ENCODE data around the gene STXBP1.
"Not testable (repeated sequence)": the region's sequence is repeated elsewhere in the genome, so short reads cannot be mapped to it uniquely, and the experiment has no call there.

STXBP1 gene

DNA sequence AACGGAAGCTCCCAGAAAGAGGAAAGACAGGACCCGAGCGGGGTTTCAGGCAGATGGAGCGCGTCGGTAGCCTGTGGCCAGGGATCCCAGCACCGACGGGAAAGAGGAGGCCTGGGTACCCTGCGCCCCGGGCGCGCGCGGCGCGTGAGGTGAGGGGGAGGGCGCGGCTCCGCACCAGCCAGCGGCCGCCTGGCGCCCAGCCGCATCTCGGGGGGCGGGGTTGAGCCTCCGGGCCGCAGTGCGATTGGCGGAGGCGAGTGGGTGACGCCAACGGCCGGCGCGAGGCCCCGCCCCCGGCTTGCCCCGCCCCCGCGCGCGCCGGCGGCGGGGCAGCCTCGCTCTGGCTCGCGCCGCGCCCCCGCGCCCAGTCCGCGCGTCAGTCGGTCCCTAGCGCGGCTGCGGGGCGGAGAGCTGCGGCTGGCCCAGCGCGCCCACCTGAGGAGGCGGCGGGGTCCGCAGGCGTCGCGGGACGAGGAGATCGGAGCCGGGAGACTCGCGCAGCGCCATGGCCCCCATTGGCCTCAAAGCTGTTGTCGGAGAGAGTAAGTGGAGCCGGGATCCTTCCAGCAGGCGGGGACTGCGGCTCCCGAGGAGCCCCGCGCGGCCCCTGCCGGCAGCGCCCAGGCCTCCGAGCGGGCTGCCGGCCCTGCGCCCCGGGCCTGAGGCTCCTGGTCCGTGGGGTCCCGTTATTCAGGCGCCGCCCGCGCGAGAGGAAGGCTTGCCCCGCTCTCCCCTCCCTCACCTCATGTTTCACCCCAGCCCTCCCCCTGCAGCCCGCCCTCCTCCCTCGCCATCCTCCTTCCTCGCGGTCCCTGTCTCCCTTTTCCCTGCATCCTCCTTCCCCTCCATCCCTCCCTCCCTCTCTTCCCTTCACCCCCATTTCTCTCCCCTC is at the start of gene STXBP1:
Gene STXBP1, plus strand, starts transcription at position 379 of the 892 bp plus-strand sequence. Its CDS starts 127 bp downstream, at position 506.
- peak; percentile 89 for DNase-seq

GRCh38 chr9:127562279-127562796 is 49.7 kb upstream of the STXBP1 start:
- no peak for DNase-seq

GRCh38 chr9:127562841-127563401 is 49.2 kb upstream of the STXBP1 start:
- no peak for DNase-seq

DNA sequence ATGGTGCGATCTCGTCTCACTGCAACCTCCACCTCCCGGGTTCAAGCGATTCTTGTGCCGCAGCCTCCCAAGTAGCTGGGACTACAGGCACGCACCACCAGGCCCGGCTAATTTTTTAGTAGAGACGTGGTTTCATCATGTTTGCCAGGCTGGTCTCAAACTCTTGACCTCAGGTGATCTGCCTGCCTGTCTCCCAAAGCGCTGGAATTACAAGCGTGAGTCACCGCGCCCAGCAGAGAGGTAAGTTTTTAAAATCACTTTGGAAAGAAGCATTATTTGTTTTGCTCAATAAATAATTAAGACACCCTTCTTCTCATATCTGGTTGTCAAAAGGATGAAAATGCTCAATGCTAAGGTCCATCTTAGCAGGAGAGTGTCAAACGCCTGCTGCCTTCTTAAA is 48.5 kb upstream of the STXBP1 start:
- DNase-seq: no peak

DNA sequence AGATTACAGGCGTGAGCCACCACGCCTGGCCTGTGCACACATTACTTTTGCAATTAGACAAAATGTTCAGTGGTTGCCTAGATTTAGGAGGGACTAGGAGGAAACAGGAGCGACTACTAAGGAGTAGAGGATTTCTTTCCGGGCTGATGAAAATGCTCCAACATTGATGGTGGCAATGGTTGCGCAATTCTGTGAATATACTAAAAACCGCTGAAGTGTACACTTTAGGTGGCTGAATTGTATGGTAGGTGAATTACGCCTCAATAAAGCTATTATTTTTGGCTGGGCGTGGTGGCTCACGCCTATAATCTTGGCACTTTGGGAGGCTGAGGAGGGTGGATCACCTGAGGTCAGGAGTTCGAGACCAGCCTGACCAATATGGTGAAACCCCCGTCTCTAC is 46.8 kb upstream of the STXBP1 start:
- DNase-seq: no peak

DNA sequence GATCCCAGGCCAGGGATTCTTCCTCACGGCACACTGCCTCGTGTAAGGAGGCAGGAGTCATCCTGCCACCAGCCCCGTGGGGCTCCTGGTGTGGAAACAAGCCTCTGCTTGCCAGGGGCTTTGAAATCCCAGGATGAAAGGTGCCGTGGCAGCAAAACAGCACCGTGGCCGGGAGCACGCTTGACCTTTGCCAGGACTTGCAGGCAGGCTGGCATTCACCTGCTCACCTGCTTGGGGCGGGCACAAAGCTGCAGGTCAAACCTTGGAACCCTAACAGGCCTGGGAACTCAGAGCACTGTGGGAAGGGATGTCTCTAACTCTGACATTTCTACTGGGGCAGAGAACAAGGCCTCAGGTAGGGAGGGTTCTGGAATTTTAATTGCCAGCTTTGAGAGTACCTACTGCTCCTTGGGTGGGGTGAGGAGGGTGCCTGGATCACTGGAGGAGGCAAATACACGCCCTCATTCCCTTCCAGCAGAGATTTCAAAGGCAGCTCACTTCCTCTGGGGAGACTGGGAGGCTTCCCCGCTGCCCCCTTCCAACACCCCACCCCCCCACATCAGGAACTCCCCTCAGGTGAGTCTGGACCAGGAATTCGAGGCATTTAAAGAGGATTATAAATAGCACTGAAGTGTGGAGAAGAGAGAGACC is 45.6 kb upstream of the STXBP1 start:
- DNase-seq: no peak

GRCh38 chr9:127567035-127567729 is 44.9 kb upstream of the STXBP1 start:
- DNase-seq: no peak

- peak; percentile 33 for DNase-seq
Observed at GRCh38 chr9:127567730-127568617, 44.1 kb upstream of the STXBP1 start.

DNA sequence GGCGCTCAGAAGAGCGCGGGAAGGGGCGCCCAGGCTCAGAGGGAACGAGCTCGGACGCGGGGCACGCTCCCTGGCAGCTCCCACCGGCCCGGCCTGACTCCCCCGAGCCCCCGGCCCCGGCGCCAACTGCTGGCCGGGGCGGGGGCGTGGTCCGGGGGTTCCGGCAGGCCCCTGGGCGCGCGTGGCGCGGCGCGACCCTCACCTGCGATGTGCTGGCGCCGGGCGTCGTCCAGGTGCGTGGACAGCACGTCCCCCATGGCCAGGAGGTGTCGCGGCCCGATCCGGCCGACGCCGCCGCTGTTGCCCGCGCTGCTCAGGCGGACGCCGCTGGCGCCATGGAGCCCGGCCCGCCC is 43.5 kb upstream of the STXBP1 start:
- no peak for DNase-seq

DNA sequence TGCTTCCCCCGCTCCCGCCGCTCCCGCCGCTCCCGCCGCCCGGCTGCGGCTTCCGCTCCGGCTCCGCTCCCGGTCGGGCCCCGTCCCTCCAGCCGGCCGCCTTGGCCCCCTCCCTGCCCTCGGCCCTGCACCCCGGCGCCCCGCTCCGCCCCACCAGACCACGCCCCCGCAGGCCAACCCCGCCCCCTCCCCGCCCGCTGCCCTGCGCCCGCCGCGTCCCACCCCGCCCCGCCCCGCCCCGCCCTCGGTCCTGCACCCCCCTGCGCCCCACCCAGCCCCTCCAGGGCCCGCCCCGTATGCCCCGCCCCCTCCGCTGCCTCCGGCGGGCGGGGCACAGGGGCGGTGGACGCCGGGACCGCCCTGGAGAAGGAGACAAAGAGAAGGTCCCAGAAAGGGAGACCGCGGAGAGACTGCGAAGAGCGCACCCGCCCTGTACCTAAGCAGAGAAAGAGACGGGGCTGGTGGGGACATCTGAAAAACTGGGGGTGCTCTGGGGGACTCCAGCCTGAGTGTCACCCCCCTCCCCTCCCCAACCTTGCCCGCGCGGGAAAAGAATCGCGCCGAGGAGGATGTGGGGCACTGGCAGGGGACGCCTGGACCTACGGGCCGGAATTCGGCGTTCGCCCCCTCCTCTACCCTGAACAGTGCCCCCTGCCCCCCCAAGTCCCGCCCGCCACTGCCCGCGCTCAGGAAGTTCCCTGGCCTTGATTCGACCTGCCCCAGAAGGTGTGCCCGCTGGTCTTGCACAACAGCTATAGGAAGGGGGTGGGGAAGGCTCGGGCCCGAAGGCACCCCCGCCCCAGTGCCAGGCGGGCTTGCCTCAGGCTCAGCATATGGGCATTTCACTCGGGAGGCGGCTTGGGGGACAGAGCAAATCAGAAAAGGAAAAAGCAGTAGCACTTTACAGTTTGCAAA is 42.8 kb upstream of the STXBP1 start:
- DNase-seq: peak; percentile 78

DNA sequence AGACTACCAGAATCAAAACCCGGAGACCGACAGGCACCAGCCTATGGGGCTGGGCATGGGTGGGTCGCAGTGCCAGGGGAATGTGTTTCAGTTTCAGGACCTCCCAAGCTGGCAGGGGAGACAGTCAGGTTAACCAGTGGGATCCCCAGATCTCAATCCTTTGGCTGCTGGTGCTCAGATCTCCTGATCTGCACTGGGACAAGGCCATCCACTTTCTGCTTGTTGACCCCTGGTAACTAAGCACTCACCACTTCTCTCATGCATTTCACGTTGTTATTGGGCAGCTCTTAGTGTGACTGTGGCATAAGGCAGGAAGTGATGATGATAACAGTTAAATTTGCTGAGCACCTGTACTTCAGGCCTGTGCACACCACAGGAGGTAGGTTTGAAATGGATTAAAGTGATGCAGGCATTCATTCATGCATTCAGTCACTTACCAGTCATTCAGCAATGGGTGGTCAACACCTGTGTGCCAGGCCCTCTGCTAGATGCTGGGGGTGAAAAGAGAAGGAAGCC is 42.1 kb upstream of the STXBP1 start:
- DNase-seq: no peak

DNA sequence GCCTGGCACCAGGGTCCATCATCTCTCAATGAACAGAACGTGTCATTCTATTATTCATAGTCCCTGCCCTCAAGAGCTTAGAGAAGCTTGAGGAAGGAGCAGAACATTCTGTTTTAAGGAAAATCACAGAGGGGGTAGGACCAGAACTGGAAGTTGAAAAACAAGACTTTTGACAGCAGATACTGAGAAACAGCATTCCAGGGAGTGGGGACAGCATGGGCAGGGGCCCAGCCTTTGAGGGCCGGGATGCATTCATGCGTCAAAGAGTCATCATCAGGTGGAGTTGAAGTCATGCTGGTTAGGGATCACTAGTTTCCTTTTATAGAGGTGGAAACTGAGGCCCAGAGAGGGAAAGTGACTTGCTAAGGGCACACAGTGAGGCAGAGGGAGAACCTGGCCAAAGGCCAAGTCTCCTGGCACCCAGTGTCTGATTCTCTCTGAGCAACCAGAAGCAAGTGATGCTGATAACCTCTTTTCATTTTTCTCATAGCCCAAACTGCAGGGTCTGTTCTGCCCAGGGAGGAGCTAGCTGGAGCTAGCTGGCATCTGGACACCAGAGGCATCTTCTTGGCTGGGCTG is 41.5 kb upstream of the STXBP1 start:
- no peak for DNase-seq

DNA sequence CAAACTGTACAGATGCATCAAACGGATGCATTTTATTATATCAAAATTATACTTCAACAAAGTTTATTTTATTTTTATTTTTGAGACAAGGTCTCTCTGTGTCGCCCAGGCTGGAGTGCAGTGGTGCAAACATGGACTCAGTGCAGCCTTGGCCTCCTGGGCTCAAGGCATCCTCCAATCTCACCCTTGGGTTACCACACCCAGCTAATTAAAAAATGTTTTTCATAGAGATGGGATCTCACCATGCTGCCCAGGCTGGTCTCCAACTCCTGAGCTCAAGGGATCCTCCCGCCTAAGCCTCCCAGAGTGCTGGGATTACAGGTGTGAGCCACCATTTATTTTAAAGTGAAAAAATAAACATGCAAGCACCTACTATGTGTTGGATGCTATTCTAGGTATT is 40.1 kb upstream of the STXBP1 start:
- DNase-seq: no peak

- DNase-seq: no peak
Observed at GRCh38 chr9:127572961-127573721, 38.9 kb upstream of the STXBP1 start.

- peak; percentile 70 for DNase-seq
Observed at GRCh38 chr9:127574072-127574993, 37.7 kb upstream of the STXBP1 start.

DNA sequence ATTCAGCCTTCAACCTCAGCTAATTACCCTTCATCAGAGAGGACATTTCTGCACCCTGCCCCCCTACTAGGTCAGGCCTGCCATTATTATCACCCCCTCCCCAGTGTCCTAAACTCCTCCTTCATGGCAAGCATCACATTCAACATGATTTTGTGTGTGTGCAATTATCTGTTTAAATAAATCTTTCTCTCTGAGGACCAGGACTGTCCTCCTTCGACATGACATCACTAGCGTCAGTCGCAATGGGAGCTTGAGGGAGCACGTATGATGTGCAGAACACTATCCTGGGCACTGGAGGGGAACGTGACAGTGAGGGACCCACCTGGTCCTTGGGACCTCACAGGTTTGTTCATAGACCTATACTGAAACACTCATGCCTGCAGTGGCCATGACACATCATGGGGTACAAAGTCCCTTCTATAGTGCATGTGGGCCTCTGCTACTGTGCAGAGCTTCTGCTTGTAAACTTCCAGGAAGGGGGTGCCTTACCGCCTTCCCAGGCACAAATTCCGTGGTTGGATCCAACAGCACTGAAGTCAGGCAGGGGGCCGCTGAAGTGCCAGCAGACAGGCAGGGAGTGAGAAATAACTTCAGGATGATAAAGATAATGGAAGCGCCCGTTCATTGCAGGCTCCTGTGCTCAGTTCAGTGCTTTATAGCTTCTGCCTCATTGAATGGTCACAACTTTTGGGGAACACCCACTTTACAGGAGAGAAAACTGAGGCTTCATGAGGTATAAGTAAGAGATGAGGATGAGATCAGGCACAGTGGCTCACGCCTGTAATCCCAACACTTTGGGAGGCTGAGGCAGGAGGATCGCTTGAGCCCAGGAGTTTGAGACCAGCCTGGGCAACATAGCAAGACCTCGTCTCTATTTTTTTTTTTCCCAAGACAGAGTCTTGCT is 36.0 kb upstream of the STXBP1 start:
- no peak for DNase-seq

DNA sequence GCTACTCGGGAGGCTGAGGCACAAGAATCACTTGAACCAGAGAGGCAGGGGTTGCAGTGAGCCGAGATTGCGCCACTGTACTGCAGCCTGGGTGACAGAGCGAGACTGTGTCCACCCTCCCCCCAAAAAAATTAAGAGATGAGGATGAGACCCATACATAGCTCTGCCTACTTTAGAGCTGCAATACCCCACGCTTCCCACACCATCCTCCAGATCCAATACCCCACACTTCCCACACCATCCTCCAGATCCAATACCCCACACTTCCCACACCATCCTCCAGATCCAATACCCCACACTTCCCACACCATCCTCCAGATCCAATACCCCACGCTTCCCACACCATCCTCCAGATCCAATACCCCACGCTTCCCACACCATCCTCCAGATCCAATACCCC is 34.9 kb upstream of the STXBP1 start:
- DNase-seq: not testable (repeated sequence)
